CD14-positive monocyte (primary cell): Measurements from ENCODE around the gene WWOX. TPM values are rescaled to one million over a fixed set of nuclear protein-coding genes. Genes with fewer than 3 reads are reported as not detected.
"Not testable (repeated sequence)": the region's sequence is repeated elsewhere in the genome, so short reads cannot be mapped to it uniquely, and the experiment has no call there.

Experiments
- DNase-seq, 3 donors: peaks; one replicate each; pipeline ENCODE4 v3.0.0-alpha.2; 2011 to 2022
- H2AFZ ChIP-seq: 2 replicates; pipeline ENCODE4 v1.6.0; 2012; ENCODE audit warnings: mild to moderate bottlenecking, low read depth, low read length, inconsistent platforms; ENCODE audit not compliant: insufficient read depth, poor library complexity, severe bottlenecking
- H3K27ac ChIP-seq, 2 donors: 1 replicate in 1 of 2; 2 replicates in 1 of 2; pipeline ENCODE4 v1.5.1; 2012 to 2013; ENCODE audit warnings: low read length in 2 of 2, control low read depth in 1 of 2, inconsistent platforms in 1 of 2, low read depth in 1 of 2, mild to moderate bottlenecking in 1 of 2
- H3K27me3 ChIP-seq, 2 donors: one replicate each; pipeline versions ENCODE4 v1.6.0 to v1.6.1; 2011 to 2013; ENCODE audit warnings: low read length in 2 of 2; ENCODE audit not compliant: control insufficient read depth in 2 of 2, insufficient read depth in 2 of 2
- H3K36me3 ChIP-seq, 2 donors: replicated peaks in 1 of 2; 1 replicate in 1 of 2; 2 replicates in 1 of 2; pipeline versions ENCODE4 v1.5.1 to v1.6.1; 2012 to 2013; ENCODE audit warnings: low read length in 2 of 2, control low read depth in 1 of 2, inconsistent platforms in 1 of 2, mild to moderate bottlenecking in 1 of 2; ENCODE audit not compliant: insufficient read depth in 2 of 2, control insufficient read depth in 1 of 2
- H3K4me1 ChIP-seq, 2 donors: 1 replicate in 1 of 2; 2 replicates in 1 of 2; pipeline versions ENCODE4 v1.5.1 to v1.6.1; 2012 to 2013; ENCODE audit warnings: low read length in 2 of 2, control low read depth in 1 of 2, inconsistent platforms in 1 of 2, mild to moderate bottlenecking in 1 of 2, moderate library complexity in 1 of 2; ENCODE audit not compliant: insufficient read depth in 2 of 2, control insufficient read depth in 1 of 2
- H3K4me2 ChIP-seq: replicated peaks from 2 replicates; pipeline ENCODE3; 2012; ENCODE audit warnings: low read length, moderate library complexity, mild to moderate bottlenecking; ENCODE audit not compliant: poor library complexity, severe bottlenecking; ENCODE audit errors: extremely low read depth
- H3K4me3 ChIP-seq, 3 experiments: fragments of 200-600 bp in 1 of 3; sonication (generic) in 1 of 3; replicated peaks in 1 of 3; 1 replicate in 2 of 3; 2 replicates in 1 of 3; pipeline ENCODE4 v1.5.1; 2011 to 2013; ENCODE audit warnings: low read length in 3 of 3, mild to moderate bottlenecking in 3 of 3, control low read depth in 2 of 3, low read depth in 2 of 3, inconsistent platforms in 1 of 3, moderate library complexity in 1 of 3
- H3K79me2 ChIP-seq: 2 replicates; pipeline ENCODE4 v1.6.0; 2012; ENCODE audit warnings: mild to moderate bottlenecking, control low read depth, inconsistent platforms, low read length, moderate library complexity; ENCODE audit not compliant: insufficient read depth
- H3K9ac ChIP-seq: 2 replicates; pipeline ENCODE4 v1.6.0; 2017; ENCODE audit warnings: low read length, mild to moderate bottlenecking; ENCODE audit not compliant: insufficient read depth, poor library complexity, severe bottlenecking
- H3K9me3 ChIP-seq, 2 donors: replicated peaks in 1 of 2; 1 replicate in 1 of 2; 2 replicates in 1 of 2; pipeline versions ENCODE4 v1.5.1 to v1.6.1; 2012 to 2013; ENCODE audit warnings: low read length in 2 of 2, control low read depth in 1 of 2; ENCODE audit not compliant: control insufficient read depth in 1 of 2, insufficient read depth in 1 of 2
- H4K20me1 ChIP-seq: 2 replicates; pipeline ENCODE4 v1.6.0; 2012; ENCODE audit warnings: mild to moderate bottlenecking, low read length, control low read depth, moderate library complexity; ENCODE audit not compliant: insufficient read depth
- H3K27ac Mint-ChIP-seq, 7 donors: one replicate each; pipeline ENCODE4 v1.8.0; 2020; ENCODE audit warnings: mild to moderate bottlenecking in 7 of 7, mixed read lengths in 7 of 7, moderate library complexity in 6 of 7, inconsistent platforms in 2 of 7
- H3K27me3 Mint-ChIP-seq, 3 donors: one replicate each; pipeline ENCODE4 v1.8.0; 2021 to 2022; ENCODE audit warnings: low read depth in 3 of 3, mild to moderate bottlenecking in 3 of 3, mixed read lengths in 3 of 3, moderate library complexity in 3 of 3, inconsistent platforms in 1 of 3
- H3K36me3 Mint-ChIP-seq, 2 donors: one replicate each; pipeline ENCODE4 v1.8.0; 2020; ENCODE audit warnings: mixed read lengths in 2 of 2, inconsistent platforms in 1 of 2, mild to moderate bottlenecking in 1 of 2
- H3K4me1 Mint-ChIP-seq: one replicate; pipeline ENCODE4 v1.8.0; 2020; ENCODE audit warnings: mild to moderate bottlenecking, mixed read lengths
- H3K4me3 Mint-ChIP-seq, 2 donors: one replicate each; pipeline ENCODE4 v1.8.0; 2020; ENCODE audit warnings: mild to moderate bottlenecking in 2 of 2, mixed read lengths in 2 of 2, moderate library complexity in 1 of 2
- H3K9me3 Mint-ChIP-seq, 7 donors: one replicate each; pipeline ENCODE4 v1.8.0; 2020 to 2022; ENCODE audit warnings: mixed read lengths in 7 of 7, mild to moderate bottlenecking in 6 of 7, moderate library complexity in 6 of 7, inconsistent platforms in 2 of 7
- CTCF ChIP-seq: fragments of 200-600 bp; IDR thresholded peaks from one replicate; pipeline ENCODE4 v1.8.0; 2022; ENCODE audit warnings: antibody characterized with exemption, mild to moderate bottlenecking
- WGBS: methylation state at CpG from one replicate; pipeline ENCODE4 v1.1.5; 2013; ENCODE audit warnings: missing lambda C conversion rate; ENCODE audit not compliant: insufficient coverage; 5-methylcytosine and 5-hydroxymethylcytosine counted together
- intact Hi-C, 2 donors: fragments of 100-400 bp; cut with micrococcal nuclease; formaldehyde crosslinking; loops; one replicate each; pipeline versions ENCODE4 v1.15.0 to v1.15.1; 2023
- polyA plus RNA-seq, 3 donors: library from polyadenylated mRNA; depleted of rRNA in 1 of 3; unstranded in 2 of 3; stranded (reverse) in 1 of 3; fragments of 300-500 nt in 2 of 3; fragments of >200 nt in 1 of 3; fragmentation: Illumina TruSeq in 2 of 3; gene quantifications; 1 replicate in 2 of 3; 2 replicates in 1 of 3; pipeline ENCODE4 v1.2.3, GENCODE V29; 2012 to 2021

Gene WWOX
- polyA plus RNA-seq, 3 donors, result 4.0 to 7.0 (median 6.3) TPM

GRCh38 chr16:78690510-78690909, 591.1 kb downstream of the WWOX start:
- Histone ChIP-seq H3K79me2 (no peaks in the 10 kb centered on the region), H3K9ac (no peak overlapping the region), H3K9me3 (peaks cover 0 to 6% of the 10 kb centered on the region in 2 donors), H3K27me3 (no peaks in the 10 kb centered on the region), H3K4me1 (no peaks in the 10 kb centered on the region), H3K4me2 (no peak overlapping the region), H3K4me3 (no peak overlapping the region), H4K20me1 (no peaks in the 10 kb centered on the region), H3K36me3 (no peaks in the 10 kb centered on the region), H3K27ac (no peak overlapping the region), H2AFZ (no peak overlapping the region)
- 100% methylated on average over 1 of the region's 4 CpGs for WGBS
- no peaks in the 10 kb centered on the region for H3K4me1 Mint-ChIP-seq
- intact Hi-C loops, result no loop called here
- peaks cover 0 to 4% (median 2%) of the 10 kb centered on the region in 3 donors for H3K27me3 Mint-ChIP-seq
- H3K4me3 Mint-ChIP-seq, result no peak overlapping the region
- DNase-seq, result no peak
- peaks cover 0 to 17% (median 6%) of the 10 kb centered on the region in 7 donors for H3K9me3 Mint-ChIP-seq
- H3K36me3 Mint-ChIP-seq, result no peaks in the 10 kb centered on the region
- H3K27ac Mint-ChIP-seq, result no peak overlapping the region
- no peak for TF ChIP-seq CTCF

GRCh38 chr16:78691746-78692145, 592.3 kb downstream of the WWOX start:
- not testable (repeated sequence) for H3K4me1 Mint-ChIP-seq

More at GRCh38 chr16:78691746-78692145, 592.3 kb downstream of the WWOX start:
- H3K27me3 ChIP-seq, H3K27ac Mint-ChIP-seq, H3K4me3 ChIP-seq, H3K4me3 Mint-ChIP-seq, H3K9ac ChIP-seq, intact Hi-C loops, H3K79me2 ChIP-seq, H3K4me2 ChIP-seq, H3K36me3 ChIP-seq, H4K20me1 ChIP-seq, H3K9me3 ChIP-seq, H3K27ac ChIP-seq, H3K36me3 Mint-ChIP-seq, H3K27me3 Mint-ChIP-seq, H2AFZ ChIP-seq, H3K4me1 ChIP-seq: not testable (repeated sequence)
- peak in 1 of 3 donors; percentile 6 for DNase-seq
- no CpG with 5 or more reads among the region's 3 CpGs for WGBS
- H3K9me3 Mint-ChIP-seq, result peaks cover 0 to 17% (median 6%) of the 10 kb centered on the region in 7 donors
